G401 (cell line): ENCODE data around the gene CDK5RAP1. TPM values are rescaled to one million over a fixed set of nuclear protein-coding genes. Genes with fewer than 3 reads are reported as not detected.

Experiments
- DNase-seq: peaks from one replicate; pipeline ENCODE4 v3.0.0-alpha.2; 2015; ENCODE audit warnings: low spot score
- in situ Hi-C: cut with HindIII; loops from 2 replicates; pipeline ENCODE4 v1.10.0; 2016; ENCODE audit warnings: low sequenced_read_pairs, mixed read lengths
- total RNA-seq: library from RNA; depleted of rRNA; stranded (reverse); fragments of >200 nt; shearing (Covaris generic); gene quantifications from 2 replicates; pipeline ENCODE4 v1.2.3, GENCODE V29; 2014

CDK5RAP1 gene
- total RNA-seq, 1 experiment from 2014 or later, result 65.5 TPM

DNA sequence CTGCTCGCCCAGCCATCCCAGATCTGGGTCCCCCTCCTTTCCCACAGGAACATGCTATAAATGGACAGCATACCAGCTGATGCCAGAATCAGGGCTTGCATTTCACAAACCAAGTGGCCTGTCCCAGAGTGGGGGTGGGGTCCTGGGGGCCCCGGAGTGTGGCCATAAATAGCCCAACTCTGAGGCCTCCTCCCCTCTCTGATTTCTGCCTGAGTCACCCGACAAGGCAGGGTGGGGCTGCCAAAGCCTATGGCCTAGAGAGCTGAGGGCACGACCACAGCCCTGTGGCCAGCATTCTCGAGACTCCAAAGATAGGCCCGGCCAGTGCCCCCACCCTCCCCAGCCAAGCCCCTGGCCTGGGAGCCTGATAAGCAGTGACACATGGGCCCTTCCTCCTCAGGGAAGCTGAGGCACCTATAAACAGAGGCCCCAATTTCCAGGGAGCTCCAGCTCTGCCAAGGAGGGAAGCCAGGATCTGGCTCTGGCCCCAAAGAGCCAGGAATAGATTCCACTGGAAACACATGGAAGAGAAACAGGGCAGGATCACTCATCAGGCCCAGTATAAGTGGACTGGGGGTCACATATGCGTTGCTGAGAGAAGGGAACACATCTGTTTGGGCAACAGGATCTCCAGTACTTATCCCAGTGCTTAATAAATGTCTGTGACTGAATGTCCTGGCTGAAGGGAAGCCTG lies 22.0 kb upstream of the CDK5RAP1 start:
- in situ Hi-C loops, result no loop called here

DNA sequence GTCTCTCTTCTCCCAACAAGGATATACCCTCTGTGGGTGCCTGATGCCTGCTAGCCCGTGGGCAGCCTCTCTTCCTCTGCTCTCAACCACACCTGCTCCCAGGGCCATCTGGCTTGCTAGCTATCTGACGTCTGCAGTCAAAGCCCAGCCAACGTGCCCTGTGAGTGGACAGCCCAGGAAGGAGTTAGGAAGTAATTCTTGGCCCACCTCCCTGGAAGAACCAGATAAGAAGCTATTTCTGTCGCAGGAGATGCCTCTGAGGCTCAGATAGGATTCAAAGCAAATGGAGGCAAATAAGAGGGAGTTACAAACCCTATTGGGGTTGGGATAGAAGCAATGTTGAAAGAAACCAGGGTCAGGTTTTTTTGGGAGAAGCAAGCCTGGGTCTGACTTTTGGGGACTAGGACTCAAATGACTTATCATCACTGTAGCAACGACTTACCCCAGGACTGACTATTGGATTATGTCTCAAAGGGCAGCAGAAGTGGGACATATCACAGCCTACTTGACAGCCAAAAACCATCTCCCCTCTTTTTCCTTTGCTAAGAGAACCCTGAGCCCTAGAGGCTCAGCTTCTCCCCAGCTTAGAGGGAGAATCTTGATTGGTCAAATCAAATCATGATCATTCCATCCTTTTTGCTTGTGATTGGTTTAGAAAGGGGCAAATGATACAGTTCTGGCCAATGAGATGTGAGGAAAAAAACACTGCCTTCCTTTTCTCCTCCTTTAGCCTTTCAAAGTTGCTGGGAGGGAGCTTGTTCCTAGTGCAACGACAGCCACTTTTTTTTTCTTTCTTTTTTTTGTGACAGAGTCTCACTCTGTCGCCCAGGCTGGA lies 18.0 kb upstream of the CDK5RAP1 start:
- in situ Hi-C loops, result no loop called here

More for the DNA sequence above, 22.0 kb upstream of the CDK5RAP1 start:
- DNase-seq, result no peak

DNA sequence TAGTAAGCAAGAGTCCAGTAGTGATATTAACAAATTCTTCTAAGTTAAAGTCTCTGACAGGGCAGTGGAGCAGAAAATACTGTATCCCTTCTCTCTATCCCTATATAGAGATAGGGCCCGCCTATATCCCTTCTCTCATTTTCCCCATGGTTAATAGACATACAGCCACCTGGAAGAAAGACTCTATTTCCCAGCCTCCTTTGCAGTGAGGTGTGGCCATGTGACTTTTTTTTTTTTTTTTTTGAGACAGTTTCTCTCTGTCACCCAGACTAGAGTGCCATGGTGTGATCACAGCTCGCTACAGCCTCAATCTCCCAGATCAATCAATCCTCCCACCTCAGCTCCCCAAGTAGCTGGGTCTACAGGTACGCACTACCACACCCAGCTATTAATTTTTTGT lies 16.7 kb upstream of the CDK5RAP1 start:
- no peak for DNase-seq
- in situ Hi-C loops, result no loop called here

More for the DNA sequence above, 18.0 kb upstream of the CDK5RAP1 start:
- DNase-seq, result peak; percentile 36

DNA sequence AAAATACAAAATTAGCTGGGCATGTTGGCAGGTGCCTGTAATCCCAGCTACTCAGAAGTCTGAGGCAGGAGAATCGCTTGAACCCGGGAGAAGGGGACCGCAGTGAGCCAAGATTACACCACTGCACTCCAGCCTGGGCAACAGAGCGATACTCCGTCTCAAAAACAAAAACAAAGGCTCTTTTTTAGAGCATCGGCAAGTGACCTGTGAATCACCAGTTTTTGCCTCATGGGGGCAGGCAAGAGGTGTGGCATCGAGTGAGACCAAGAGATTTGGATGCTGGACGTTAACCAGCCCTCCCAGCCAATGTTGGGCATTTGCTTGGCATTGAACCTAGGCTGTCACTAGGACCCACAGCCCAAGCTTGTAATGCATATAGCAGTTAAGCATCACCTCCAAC lies 14.6 kb upstream of the CDK5RAP1 start:
- in situ Hi-C loops, result no loop called here
- DNase-seq, result peak; percentile 55

DNA sequence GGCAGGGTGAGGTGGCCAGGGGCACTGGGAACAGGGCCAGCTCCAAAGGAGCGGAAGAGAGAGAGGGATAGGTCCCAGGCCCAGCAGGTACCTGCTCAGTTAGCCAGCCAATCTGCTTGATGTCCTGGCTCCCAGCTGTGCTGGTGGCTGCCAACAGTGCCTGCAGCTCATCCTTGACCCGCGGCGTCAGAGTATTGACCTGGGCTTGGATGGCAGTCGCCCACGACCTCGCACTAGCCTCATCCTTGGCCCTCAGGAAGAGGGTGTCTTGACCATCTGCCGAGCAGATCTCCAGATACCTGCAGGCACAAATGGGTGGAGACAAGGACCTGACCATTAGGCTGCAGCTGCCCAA lies 11.1 kb upstream of the CDK5RAP1 start:
- no peak for DNase-seq
- in situ Hi-C loops, result no loop called here

DNA sequence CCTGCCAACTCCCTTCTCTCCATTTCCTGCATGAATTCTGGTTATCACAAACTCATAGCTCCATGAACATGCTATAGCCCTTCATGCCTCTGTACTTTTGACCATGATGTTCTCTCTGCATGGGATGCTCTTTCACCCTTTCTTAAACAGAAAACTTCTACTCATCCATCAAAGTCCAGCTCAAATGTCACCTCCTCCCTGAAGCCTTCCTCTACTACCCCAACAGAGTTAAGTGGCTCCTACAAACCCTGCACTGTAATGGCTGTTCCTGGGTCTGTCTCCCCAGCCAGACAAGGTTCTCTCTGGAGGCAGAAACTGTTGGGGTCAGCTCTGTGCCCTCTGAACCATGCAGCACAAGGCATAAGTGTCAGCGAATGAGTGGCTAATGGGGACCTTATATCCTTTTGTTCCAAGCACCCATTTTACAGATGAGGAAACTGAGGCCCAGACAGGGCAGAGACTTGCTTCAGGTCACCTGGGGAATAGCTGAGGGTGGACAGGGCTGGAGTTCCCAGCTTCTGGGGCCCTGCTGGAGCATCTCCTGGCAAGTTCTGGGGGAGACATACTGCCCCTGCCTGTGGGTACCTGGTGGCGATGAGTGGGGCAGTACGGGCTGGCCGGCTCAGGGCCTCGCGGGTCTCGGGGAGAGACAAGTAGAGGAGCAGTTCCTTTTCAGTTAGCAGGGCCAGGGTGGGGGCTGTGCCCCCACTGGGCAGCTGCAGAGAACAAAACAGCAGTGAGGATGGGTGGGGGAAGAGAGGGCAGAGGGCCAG lies 10.6 kb upstream of the CDK5RAP1 start:
- in situ Hi-C loops, result no loop called here
- DNase-seq, result no peak

DNA sequence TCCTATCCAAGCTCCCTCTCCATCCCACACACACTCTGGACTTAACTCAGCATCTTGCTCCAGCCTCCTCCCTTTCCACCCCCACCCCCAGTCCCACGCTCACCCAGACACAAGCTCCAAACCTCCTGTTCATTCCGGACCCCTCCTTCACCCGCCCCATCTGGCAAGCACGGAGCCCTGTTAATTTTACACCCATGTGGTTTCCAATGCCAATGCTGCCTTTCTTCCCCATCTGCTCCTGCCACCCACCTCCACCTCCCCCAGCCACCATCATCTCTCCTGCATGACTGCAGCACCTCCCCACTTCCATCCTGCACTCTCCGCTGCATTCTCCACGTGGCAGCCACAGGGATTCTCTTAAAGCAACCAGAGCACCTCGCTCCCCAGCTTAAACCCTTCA lies 9.9 kb upstream of the CDK5RAP1 start:
- in situ Hi-C loops, result no loop called here
- DNase-seq, result no peak

DNA sequence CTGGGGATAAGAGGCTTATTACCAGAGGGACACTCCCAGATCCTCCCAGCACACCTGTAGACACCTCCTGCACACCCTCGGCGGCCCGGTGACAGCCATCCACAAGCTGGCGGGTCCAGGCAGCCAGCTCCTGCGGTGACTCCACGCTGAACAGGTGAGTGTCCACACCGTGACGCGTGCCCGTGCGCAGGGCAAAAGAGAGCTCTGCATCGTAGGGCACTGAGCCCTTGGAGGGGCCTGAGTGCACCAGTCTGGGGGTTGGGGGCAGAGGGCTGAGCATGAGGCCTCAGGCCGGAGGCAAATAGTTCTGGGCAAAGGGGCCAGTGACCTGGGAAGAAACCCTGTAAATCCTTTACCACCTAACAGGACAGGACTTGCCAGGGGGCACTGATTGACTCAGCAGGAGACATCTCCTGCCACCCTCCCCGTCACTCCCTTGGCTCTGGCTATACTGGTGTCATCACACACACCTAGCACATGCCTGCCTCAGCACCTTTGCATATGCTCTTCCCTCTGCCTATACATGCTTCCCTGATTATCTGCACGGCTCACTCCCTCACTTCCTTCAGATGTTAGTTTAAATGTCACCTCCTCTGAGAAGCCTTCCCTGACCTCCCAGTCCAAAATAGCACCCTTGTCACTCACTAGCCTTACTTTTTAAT lies 8.9 kb upstream of the CDK5RAP1 start:
- DNase-seq, result no peak
- in situ Hi-C loops, result no loop called here

DNA sequence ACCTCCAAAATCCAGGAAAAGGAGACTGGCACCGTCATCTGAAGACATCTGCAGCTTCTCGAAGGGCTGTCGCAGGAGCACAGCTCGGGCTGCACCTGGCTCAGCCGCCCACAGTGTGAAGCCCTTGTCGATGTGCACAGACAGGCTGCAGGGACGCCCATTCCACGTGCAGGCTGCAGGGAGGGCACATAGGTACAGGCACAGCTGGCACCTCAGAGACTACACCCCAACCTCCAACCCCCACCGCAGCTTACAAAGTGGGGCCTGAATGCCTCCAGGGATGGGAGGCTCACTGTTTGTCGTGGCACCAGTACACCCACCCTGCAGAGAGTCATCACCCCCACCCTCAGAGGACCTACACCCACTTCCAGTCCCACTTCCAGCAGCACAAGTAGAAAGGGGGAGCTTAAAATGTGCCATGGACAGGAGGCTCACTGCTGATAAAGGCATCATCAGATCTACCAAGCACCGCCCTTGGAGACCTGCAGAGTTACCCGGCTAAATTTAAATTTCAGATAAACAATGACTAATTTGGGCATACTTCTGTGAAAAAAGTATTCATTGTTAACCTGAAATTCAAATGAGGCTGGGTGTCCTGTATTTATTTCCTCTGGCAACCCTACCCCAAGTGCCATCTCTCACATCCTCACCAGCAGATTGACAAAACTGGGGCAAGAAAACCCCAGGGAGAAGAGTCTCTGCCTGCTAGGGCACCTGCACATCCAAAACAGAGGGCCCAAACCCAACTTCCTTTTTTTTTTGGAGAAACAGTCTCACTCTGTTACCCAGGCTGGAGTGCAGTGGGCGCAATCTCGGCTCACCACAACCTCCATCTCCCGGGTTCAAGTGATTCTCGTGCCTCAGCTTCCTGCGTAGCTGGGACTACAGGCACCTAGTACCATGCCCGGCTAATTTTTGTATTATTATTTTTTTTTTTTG lies 7.7 kb upstream of the CDK5RAP1 start:
- in situ Hi-C loops, result no loop called here
- DNase-seq, result no peak

DNA sequence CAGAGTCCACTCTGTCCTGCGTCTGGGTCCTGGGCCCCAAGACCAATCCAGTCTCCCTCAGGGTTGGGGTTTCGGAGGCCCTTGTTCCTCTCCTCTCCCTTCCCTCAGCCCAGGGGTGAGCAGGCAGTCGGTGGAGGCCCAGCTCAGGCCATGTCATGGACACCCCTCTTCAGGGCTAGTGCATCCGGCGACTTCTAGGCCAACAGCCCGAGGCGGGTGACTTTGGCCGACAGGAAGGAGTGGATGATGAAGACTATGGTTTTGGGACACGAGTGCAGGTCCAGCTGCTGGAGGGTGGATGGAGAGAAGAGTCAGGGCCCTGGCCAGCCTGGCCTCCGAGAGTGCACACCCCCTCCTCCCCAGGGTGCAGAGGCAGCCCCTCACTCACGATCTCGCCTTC lies 7.0 kb upstream of the CDK5RAP1 start:
- in situ Hi-C loops, result no loop called here
- no peak for DNase-seq

DNA sequence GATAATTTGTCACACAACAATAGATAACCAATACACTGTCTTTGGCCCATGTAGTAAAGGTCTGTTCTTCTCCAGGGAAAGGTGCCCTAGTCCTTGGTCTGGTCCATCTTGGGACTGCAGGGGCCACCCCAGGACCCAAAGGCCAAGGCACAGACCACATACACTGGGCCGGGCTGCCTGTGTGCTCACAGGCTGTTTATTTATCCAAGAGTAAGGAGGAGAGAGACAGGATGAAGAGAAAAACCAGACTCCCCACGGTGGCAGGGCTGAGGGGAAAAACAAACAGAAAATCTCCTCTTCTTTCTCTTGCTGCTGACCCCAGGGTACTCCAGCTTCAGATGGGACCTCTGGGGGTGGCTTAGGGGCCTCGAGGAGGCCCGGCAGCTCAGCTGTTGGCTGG lies 6.5 kb upstream of the CDK5RAP1 start:
- in situ Hi-C loops, result no loop called here
- no peak for DNase-seq

DNA sequence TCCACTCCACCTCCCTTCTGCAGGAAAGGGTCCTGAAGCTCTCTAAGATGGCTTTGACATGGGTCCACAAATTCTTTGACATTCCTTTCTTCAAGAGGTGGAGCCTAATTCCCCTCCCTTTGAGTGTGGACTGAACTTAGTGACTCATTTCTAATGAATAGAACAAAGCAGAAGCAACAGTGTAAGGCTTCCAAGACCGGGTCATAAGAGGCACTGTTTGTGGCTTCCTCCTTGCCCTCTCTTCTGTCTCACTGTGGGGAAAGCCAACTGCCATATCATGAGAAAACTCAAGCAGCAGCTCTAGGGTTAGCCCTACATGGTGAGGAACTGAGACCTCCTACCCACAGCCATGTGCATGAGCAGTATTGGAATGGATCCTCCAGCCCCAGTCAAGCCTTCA lies 5.9 kb upstream of the CDK5RAP1 start:
- no peak for DNase-seq
- in situ Hi-C loops, result no loop called here

DNA sequence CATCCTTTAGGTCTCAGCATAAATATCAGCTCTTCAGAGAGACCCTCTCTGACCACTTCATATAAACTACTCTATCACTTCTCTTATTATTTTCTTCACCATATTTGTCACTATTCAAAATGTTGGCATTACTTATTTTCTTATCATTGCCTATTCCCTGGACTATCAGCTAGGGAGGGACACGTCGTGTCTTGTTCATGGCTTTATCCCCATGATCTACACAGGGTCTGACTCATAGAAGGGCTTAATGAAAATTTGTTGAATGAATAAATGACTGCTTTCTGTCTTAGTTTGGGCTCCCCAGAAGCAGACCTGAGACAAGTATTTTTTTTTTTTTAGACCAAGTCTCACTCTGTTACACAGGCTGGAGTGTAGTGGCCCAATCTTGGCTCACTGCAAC lies 3.0 kb upstream of the CDK5RAP1 start:
- no peak for DNase-seq
- in situ Hi-C loops, result no loop called here

DNA sequence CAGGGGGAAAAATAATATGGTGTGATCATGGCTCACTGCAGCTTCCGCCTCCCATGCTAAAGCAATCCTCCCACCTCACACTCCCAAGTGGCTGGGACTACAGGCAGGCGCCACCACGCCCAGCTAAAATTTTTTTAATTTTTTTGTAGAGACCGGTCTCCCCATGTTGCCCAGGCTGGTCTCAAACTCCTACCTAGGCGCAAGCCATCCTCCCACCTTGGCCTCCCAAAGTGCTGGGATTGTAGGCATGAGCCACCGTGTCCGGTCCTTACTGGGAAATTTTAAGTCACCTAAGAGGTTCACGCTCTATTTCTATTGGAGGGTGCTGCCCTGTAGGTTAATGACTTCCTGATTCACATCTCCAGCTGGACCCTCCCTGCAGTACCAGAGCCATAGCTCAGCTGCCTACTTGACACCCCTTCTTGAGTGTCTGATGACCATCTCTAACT lies 626 bp upstream of the CDK5RAP1 start:
- peak; percentile 24 for DNase-seq
- in situ Hi-C loops, result no loop called here

DNA sequence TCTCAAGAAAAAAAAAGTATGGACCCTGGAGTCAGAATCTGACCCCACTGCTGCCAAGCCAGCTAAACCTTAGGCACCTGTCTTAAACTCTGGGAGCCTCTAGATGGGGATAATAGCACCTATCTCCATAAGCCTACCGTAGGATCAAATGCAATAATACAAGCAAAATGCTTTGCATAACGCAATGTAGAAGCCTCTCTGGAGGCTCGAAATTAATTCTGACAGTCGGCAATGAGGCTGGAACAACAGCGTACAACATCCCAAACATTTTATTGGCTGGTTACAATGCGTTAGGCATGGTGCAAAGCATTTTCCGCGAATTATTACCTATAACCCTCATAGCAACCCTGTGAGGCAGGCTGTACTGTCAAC lies 521 bp downstream of the CDK5RAP1 start:
- peak; percentile 44 for DNase-seq
- in situ Hi-C loops, result no loop called here

DNA sequence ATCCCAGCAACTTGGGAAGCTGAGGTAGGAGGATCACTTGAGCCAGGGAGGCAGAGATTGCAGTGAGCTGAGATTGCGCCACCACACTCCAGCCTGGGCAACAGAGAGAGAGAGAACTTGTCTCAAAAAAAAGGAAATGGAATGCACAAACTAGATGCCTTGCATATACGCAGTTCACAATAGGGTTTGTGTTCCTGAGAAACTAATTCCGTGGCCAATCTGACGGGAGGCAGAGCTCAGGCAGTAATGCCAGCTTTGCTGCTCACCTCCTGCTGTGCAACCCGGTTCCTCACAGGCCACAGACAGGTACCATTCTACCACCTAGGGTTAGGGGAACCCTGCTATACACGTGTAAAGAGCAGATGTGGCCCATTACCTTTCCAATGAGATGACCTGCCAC lies 1.4 kb downstream of the CDK5RAP1 start:
- DNase-seq, result no peak
- in situ Hi-C loops, result no loop called here

DNA sequence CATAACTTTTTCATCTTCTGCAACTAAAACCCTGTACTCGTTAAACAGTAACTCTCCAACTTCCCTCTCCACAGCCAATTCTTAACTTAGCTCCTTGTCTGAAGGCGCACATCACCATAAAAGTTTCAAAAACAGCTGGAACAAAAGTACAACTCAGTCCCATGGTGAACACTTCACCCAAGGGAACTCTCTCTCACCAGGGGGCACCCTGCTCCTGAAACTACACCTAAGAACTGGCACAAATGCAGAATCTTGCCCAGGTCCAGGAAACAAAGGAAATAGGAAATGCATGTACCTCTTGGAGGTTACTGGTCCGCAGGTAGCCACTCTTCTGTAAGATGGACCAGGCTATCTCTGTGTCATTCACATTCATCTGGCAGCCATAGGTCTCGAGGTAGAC lies 6.6 kb downstream of the CDK5RAP1 start:
- DNase-seq, result no peak
- in situ Hi-C loops, result no loop called here

DNA sequence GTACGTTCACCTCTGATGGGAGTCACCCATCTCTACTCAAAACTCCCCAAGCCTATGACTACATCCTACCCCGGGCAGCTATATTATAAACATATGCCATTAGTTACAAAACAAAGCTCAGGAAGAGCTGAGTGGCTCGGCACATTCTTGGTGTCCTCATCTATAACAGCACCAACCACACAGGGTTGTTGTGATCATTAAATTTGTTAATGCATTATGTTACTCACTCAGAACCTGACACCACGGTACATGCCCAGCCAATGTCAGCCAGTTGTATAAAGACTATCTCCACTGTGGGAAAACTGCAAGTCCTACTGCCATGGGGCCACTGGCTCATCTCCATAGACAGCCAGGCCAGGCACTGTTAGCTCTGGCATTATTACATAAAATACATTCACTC lies 7.7 kb downstream of the CDK5RAP1 start:
- no peak for DNase-seq
- in situ Hi-C loops, result no loop called here
